Activated CD4-positive, alpha-beta T cell treated with anti-CD3 and anti-CD28 coated beads, Interleukin-2, amount 10 ng/mL, durations not matched to agents 24 days and 14 days (primary cell): Measurements from ENCODE around the gene ADPRHL1. TPM values are rescaled to one million over a fixed set of nuclear protein-coding genes. Genes with fewer than 3 reads are reported as not detected.

Source experiments
- DNase-seq: peaks from one replicate; pipeline ENCODE4 v3.0.0; 2022
- H3K27ac Mint-ChIP-seq: one replicate; pipeline ENCODE4 v1.8.0; 2022; ENCODE audit warnings: mild to moderate bottlenecking, mixed read lengths
- H3K27me3 Mint-ChIP-seq: one replicate; pipeline ENCODE4 v1.8.0; 2022; ENCODE audit warnings: mixed read lengths
- H3K36me3 Mint-ChIP-seq: one replicate; pipeline ENCODE4 v1.8.0; 2022; ENCODE audit warnings: low read depth, mild to moderate bottlenecking, mixed read lengths
- H3K4me1 Mint-ChIP-seq: one replicate; pipeline ENCODE4 v1.8.0; 2021; ENCODE audit warnings: mixed read lengths
- H3K4me3 Mint-ChIP-seq: one replicate; pipeline ENCODE4 v1.8.0; 2022; ENCODE audit warnings: mild to moderate bottlenecking, moderate library complexity, mixed read lengths
- H3K9me3 Mint-ChIP-seq: one replicate; pipeline ENCODE4 v1.8.0; 2021; ENCODE audit warnings: mixed read lengths
- intact Hi-C: fragments of 100-400 bp; cut with micrococcal nuclease; formaldehyde crosslinking; loops from one replicate; pipeline ENCODE4 v1.15.1; 2023
- total RNA-seq: library from RNA; stranded (reverse); gene quantifications from 2 replicates; pipeline ENCODE4 v1.2.3, GENCODE V29; 2022

The ADPRHL1 gene
- total RNA-seq, 1 donor from 2014 or later = 0.86 TPM

DNA sequence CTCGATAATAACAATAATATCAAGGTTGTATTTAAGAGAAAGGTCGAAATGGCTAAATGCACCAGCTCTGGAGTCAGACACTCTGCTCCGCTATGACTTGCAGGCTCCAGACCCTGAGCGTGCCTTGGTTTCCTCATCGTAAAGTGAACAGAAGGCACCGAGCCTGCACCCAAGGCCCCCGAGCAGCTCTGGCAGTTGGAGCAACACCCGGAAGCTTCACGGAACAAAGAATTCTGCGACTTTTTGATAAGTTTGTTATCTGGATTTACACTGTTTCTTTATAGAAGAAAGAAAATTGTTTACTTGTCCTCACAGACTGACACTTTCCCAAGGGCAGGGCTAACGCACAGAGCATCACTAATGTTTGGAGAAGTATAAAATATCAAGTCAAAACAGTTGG is 93.7 kb downstream of the ADPRHL1 start:
- peaks cover 2% of the 10 kb centered on the region for H3K4me1 Mint-ChIP-seq
- H3K27me3 Mint-ChIP-seq = peaks cover 29% of the 10 kb centered on the region
- H3K4me3 Mint-ChIP-seq = no peak overlapping the region
- H3K36me3 Mint-ChIP-seq = no peaks in the 10 kb centered on the region
- no peak overlapping the region for H3K27ac Mint-ChIP-seq
- no peak for DNase-seq
- intact Hi-C loops = no loop called here
- H3K9me3 Mint-ChIP-seq = no peaks in the 10 kb centered on the region

DNA sequence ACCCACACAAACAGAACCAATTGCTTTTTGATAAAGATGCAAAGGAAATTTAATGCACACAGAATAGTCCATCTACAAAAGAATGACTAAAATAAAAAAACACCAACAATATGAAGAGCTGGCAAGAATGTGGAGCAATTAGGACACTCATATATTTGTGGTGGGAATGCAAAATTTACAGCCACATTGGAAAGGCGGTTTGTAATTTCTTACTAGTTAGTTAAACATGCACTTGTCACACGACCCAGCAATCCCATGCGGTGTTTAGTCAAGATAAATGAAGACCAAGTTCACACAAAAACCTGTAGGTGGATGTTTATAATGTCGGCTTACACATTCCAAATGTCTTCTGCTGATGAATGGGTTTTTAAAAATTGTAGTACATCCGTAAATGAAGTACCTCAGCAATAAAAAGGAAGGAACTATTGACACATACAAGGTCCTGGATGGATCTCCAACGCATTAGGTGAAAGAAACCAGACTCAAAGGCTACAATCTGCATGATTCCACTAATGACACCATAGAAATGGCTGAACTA is 94.6 kb downstream of the ADPRHL1 start:
- Mint-ChIP-seq H3K9me3 (no peaks in the 10 kb centered on the region), H3K36me3 (no peaks in the 10 kb centered on the region), H3K27ac (no peak overlapping the region), H3K27me3 (peaks cover 29% of the 10 kb centered on the region), H3K4me3 (no peak overlapping the region), H3K4me1 (peaks cover 2% of the 10 kb centered on the region)
- no peak for DNase-seq
- intact Hi-C loops = no loop called here

DNA sequence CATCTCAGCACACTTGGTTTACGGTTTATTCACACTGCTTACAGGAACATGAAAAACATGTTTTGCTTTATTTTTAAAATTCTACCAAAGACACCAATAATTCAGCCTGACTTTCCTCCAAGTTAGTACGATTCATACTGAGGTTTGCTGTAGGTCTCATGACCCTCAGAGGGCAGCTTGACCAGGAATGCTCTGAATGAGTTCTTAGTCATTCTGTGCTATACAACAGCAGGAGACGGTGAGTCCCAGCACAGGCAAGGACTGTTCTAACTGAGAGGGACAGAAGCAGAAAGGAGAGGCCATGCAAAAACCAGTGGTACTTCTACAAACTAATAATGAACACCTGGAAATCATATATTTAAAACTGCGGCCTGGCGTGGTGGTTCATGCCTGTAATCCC is 95.8 kb downstream of the ADPRHL1 start:
- H3K27ac Mint-ChIP-seq = no peak overlapping the region
- peaks cover 2% of the 10 kb centered on the region for H3K4me1 Mint-ChIP-seq
- no peaks in the 10 kb centered on the region for H3K9me3 Mint-ChIP-seq
- peaks cover 26% of the 10 kb centered on the region for H3K27me3 Mint-ChIP-seq
- no peaks in the 10 kb centered on the region for H3K36me3 Mint-ChIP-seq
- DNase-seq = no peak
- intact Hi-C loops = no loop called here
- no peak overlapping the region for H3K4me3 Mint-ChIP-seq

DNA sequence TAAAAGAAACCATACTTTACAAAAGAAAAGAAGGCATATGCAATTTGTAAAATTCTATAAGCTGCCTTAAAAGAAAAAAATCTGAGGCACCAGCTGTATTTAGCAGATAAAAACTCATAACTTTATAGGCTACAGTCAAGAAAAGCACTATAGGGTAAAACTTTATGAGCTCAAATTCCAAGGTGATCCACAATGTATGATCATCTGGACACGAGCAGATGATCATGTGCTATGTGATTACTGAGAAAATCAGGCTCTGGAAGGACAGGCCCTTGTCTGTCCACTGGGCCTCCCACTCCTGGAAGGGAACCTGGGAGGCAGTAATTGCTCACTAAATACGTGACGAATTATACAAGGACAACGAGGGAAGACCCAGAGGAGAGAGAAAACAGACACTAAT is 96.7 kb downstream of the ADPRHL1 start:
- no peaks in the 10 kb centered on the region for H3K9me3 Mint-ChIP-seq
- DNase-seq = no peak
- no peak overlapping the region for H3K4me3 Mint-ChIP-seq
- peaks cover 2% of the 10 kb centered on the region for H3K4me1 Mint-ChIP-seq
- H3K27me3 Mint-ChIP-seq = peaks cover 21% of the 10 kb centered on the region
- intact Hi-C loops = no loop called here
- H3K36me3 Mint-ChIP-seq = no peaks in the 10 kb centered on the region
- H3K27ac Mint-ChIP-seq = no peak overlapping the region

DNA sequence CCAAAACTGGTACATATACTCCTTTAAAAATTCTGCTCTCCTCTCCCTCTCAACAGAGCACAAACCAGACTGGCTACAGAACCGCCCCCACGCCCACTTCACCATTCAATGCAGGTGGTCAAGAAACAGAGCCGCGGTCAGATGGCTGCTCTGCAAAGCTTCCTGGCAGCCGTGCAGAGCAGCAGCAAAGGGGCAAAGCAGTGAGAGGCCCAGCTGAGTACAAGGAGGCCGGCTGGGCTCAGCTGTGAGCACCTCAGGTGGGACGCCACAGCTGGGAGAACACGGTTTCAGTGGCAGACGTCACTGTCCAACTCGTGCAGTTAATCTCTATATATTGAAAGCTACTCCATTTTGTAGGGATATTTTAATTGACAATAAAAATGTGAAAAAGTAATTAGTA is 97.7 kb downstream of the ADPRHL1 start:
- no peak for DNase-seq
- no peaks in the 10 kb centered on the region for H3K4me1 Mint-ChIP-seq
- no peaks in the 10 kb centered on the region for H3K36me3 Mint-ChIP-seq
- intact Hi-C loops = no loop called here
- H3K9me3 Mint-ChIP-seq = no peaks in the 10 kb centered on the region
- peaks cover 15% of the 10 kb centered on the region for H3K27me3 Mint-ChIP-seq
- no peak overlapping the region for H3K27ac Mint-ChIP-seq
- no peak overlapping the region for H3K4me3 Mint-ChIP-seq

DNA sequence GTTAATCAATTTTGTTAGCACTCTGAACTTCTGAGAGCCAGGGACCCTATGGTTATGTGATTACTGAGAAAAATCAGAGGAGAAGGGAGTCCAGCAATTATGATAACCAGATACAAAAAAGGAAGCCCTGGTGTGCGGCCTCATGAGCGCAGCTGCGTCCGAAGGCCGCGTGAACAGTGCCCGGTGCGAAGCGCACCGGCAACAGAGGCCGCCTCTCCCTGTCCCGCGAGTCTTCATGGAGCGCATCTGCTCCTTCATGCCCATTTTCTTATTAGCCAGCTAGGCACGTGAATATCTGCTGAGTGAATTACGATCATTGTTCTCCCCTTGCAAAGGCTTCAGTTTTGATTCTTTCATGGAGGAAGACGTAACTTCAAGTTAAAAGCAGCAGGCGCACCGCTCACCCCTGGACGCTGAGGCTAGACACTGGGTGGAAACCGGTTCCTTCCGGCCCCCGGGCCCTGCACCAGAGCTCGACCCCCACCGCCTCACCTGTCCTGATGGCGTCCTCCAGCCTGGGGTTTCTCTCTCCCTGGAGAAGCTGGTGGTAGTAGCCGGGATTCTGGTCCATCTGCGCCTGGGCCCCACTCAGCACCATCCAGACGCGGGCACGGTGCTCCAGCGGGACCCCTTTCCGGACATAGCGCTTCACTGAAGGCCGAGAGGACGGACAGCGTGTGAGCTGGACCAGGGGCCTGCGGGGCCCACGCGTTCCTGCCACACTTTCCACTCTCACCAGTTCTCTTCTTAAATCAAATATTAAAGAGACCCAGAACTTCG is 98.3 kb downstream of the ADPRHL1 start:
- H3K36me3 Mint-ChIP-seq = no peaks in the 10 kb centered on the region

DNA sequence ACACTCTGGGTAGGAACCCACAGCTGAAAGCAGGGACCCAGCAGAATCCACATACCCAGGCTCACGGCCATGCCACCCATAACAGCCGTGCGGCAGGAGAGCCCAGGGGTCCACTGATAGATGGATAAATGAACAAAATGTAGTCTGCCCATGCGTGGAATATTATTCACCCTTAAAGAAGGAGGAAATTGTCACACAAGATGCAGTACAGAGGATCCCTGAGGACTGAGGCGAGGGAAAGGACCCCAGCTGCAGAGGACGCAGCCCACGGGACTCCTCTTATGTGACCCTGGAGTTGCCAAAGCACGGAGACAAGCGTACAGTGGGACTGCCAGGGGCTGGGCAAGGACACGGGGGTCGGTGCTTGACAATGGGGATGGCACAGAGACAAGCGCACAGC is 100.0 kb downstream of the ADPRHL1 start:
- no peaks in the 10 kb centered on the region for H3K36me3 Mint-ChIP-seq
- H3K27me3 Mint-ChIP-seq = peaks cover 1% of the 10 kb centered on the region
- H3K4me3 Mint-ChIP-seq = no peak overlapping the region

More for the DNA sequence above, 98.3 kb downstream of the ADPRHL1 start:
- DNase-seq = no peak
- H3K4me1 Mint-ChIP-seq = no peaks in the 10 kb centered on the region
- no peak overlapping the region for H3K4me3 Mint-ChIP-seq
- no peak overlapping the region for H3K27ac Mint-ChIP-seq
- no peaks in the 10 kb centered on the region for H3K9me3 Mint-ChIP-seq
- H3K27me3 Mint-ChIP-seq = peaks cover 12% of the 10 kb centered on the region
- intact Hi-C loops = no loop called here

DNA sequence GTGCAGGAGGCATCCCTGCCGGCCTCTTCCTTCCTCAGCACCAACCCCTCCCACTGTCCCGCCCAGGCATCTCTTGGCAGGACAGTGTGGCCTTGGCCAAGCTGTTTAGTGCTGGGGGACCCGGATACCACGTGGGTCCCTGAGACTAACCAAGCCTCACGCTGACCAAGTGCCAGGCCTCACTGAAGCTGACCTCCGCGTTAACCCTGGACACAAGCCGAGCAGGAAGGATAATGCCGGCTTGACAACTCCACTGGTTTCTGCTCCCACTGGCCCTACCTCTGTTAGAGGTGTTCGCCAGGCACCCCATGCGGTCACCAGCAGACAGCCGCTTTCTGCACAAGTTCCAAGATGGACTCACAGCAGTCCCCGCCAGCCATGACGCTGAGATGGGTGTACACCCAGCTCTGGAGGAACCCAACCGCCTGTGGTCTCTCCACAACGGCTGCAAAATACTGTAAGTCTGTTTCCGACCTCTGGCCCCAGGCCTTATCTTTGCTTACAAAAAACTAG is 101.7 kb downstream of the ADPRHL1 start:
- intact Hi-C loops = no loop called here
- no peak for DNase-seq
- Mint-ChIP-seq H3K4me1 (no peaks in the 10 kb centered on the region), H3K4me3 (no peak overlapping the region), H3K27ac (no peak overlapping the region), H3K36me3 (no peaks in the 10 kb centered on the region), H3K27me3 (no peaks in the 10 kb centered on the region), H3K9me3 (no peaks in the 10 kb centered on the region)

More for the DNA sequence above, 100.0 kb downstream of the ADPRHL1 start:
- H3K4me1 Mint-ChIP-seq = no peaks in the 10 kb centered on the region
- intact Hi-C loops = no loop called here
- no peak for DNase-seq
- H3K9me3 Mint-ChIP-seq = no peaks in the 10 kb centered on the region
- H3K27ac Mint-ChIP-seq = no peak overlapping the region

DNA sequence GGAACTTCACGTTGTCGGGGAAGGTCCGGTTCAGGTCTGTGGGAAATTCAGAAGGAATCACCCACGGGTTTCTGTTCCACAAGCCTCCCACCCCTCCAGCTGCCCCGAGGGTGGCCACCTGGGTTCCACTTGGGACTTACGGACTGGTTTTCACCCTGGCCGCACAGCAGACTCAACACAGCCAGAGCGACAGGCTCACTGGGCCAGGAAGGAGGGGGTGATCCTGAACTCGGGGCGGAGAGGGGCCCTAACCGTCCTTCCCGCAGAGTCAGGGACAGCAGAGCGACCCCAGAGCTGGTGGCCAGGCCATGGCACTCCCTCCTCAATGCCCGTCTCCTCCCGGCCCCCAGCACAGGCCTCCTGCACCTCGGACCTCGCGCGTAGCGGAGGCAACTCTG is 102.4 kb downstream of the ADPRHL1 start:
- Mint-ChIP-seq H3K9me3 (no peaks in the 10 kb centered on the region), H3K27ac (no peak overlapping the region), H3K27me3 (no peaks in the 10 kb centered on the region), H3K4me3 (no peak overlapping the region), H3K4me1 (no peaks in the 10 kb centered on the region), H3K36me3 (no peaks in the 10 kb centered on the region)
- intact Hi-C loops = no loop called here
- DNase-seq = no peak

DNA sequence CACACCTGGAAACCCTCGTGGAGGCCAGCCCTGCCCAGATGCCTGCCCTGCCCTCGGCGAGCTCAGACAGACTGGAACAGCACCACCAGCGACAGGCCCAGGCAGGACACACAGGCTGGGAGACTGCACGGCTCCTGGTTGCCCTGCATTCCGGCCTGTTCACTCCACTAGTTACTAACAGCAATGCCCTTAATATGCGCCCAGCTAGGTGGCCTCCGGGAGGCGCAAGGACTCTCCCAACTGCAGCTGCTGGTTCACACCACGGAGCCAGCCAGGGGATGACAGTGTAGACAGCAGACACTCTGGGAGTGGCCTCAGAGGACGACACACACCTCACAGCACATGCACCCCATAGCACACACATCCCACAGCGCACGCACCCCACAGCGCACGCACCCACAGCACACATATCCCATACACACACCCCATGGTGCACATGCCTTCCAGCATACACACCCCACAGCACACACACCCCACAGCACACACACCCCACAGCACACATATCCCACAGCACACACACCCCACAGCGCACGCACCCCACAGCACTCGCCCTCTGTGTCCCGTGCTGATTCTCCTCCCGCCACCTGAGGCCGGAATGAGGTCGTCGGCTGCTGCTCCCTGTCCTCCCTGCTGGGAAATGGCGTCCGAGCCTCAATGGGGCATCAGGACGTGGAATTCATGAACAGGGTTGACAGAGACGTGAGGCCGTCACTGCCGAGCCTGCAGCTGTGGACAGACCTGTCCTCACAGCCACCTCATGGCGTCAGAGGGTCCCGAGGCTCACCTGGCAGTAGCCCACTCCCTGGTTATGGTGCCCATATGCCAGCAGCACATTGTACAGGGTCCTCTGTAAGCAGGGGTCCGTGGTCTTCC is 103.0 kb downstream of the ADPRHL1 start:
- Mint-ChIP-seq H3K27me3 (no peaks in the 10 kb centered on the region), H3K36me3 (peaks cover 3% of the 10 kb centered on the region)
- DNase-seq = no peak

More for the DNA sequence above, 103.0 kb downstream of the ADPRHL1 start:
- intact Hi-C loops = no loop called here
- Mint-ChIP-seq H3K9me3 (peaks cover 1% of the 10 kb centered on the region), H3K4me3 (no peak overlapping the region), H3K4me1 (no peaks in the 10 kb centered on the region), H3K27ac (peak overlapping the region; percentile 45)

Other genes starting within 250 kb of the ADPRHL1 start
- gene PCID2, start 244.8 kb downstream of the ADPRHL1 start, total RNA-seq = 83.6 and 87.1 TPM in 2 replicates
- gene CUL4A, start 243.9 kb downstream of the ADPRHL1 start, total RNA-seq = 88.5 and 92.5 TPM in 2 replicates
- 55.3 and 57.5 TPM in 2 replicates for gene LAMP1, start 156.2 kb downstream of the ADPRHL1 start, total RNA-seq
- gene GRTP1, start 89.4 kb downstream of the ADPRHL1 start, total RNA-seq = not detected in 2 replicates
- gene DCUN1D2, start 37.2 kb upstream of the ADPRHL1 start, total RNA-seq = 21.4 and 29.9 TPM in 2 replicates
- 180 and 184 TPM in 2 replicates for gene TFDP1, start 131.3 kb upstream of the ADPRHL1 start, total RNA-seq
- not detected in 2 replicates for gene ATP4B, start 204.7 kb upstream of the ADPRHL1 start, total RNA-seq
- gene GRK1, start 213.7 kb upstream of the ADPRHL1 start, total RNA-seq = 0.07 and 0.17 TPM in 2 replicates